ENCODE results near the gene UNK. TPM values are rescaled to one million over a fixed set of nuclear protein-coding genes. Genes with fewer than 3 reads are reported as not detected.
A peak's percentile ranks its signal among the peaks of the same experiment; 100 is the strongest.

UNK gene
- total RNA-seq, 2 experiments from 2014 or later = 21.8 to 24.7 TPM

DNA sequence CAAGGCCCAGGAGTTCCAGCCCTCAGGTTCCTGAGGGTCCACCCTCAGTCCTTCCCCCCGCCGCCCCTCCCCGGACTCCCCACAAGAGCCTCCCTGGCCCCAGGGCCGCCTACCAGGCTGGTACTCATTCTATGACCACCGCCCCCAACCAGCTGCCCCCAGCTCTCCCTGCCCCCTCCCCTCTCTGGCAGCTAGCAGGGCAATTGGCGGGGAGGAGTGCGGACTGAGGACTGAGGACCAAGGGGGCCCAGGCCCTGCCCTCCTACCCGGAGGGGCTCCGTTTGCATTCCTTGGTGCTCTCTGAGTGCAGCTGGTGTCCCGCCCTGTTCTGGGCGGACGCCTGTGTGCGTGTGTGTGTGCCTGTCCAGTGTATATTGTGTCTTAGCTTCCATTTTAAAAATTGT lies 40.5 kb downstream of the UNK start:
- no peak overlapping the region for H3K4me3 Mint-ChIP-seq
- peaks cover 17% of the 10 kb centered on the region for H3K36me3 Mint-ChIP-seq
- H3K27me3 Mint-ChIP-seq = no peaks in the 10 kb centered on the region
- no peak for DNase-seq
- ChIA-PET POLR2A (interaction anchor here (2.7 kb wide), 1 partner anchor 48 kb away, joined by 10 read pairs; no protein-coding TSS in a partner anchor), CTCF (interaction anchor here (0.6 to 3.1 kb wide), 7 partner anchors 9 to 77 kb away, joined by 3 to 15 read pairs (median 3); partner anchors contain the start of genes GALK1 and WBP2)
- H3K9me3 Mint-ChIP-seq = no peaks in the 10 kb centered on the region
- peak overlapping the region; percentile 19 for H3K27ac Mint-ChIP-seq
- intact Hi-C loops (cut with micrococcal nuclease) = no loop called here
- H3K4me1 Mint-ChIP-seq (ENCODE audit: low read depth) = peaks cover 27% of the 10 kb centered on the region

- H3K9me3 Mint-ChIP-seq = no peaks in the 10 kb centered on the region
- H3K27me3 Mint-ChIP-seq = no peaks in the 10 kb centered on the region
- peaks cover 19% of the 10 kb centered on the region for H3K36me3 Mint-ChIP-seq
- intact Hi-C loops (cut with micrococcal nuclease) = loop anchor here (2.0 kb wide), 1 partner anchor 61 kb away; the partner anchor contains the start of gene GALK1
- peaks cover 25% of the 10 kb centered on the region for H3K4me1 Mint-ChIP-seq (ENCODE audit: low read depth)
- no peak for DNase-seq
- POLR2A ChIA-PET = interaction anchor here (1.0 to 2.7 kb wide), 4 partner anchors 28 to 49 kb away, joined by 3 to 10 read pairs (median 4); no protein-coding TSS in a partner anchor
- CTCF ChIA-PET = interaction anchor here (0.6 to 3.1 kb wide), 14 partner anchors 11 to 87 kb away, joined by 3 to 39 read pairs (median 6); partner anchors contain the start of genes GALK1 and WBP2
- no peak overlapping the region for H3K4me3 Mint-ChIP-seq
- peak overlapping the region; percentile 19 for H3K27ac Mint-ChIP-seq
These were observed 41.3 kb downstream of the UNK start for GRCh38 chr17:75825748-75826370.

GRCh38 chr17:75826561-75827307 lies 42.1 kb downstream of the UNK start:
- peaks cover 17% of the 10 kb centered on the region for H3K4me1 Mint-ChIP-seq (ENCODE audit: low read depth)
- CTCF ChIA-PET = interaction anchor here (0.6 to 4.7 kb wide), 24 partner anchors 10 to 88 kb away, joined by 3 to 61 read pairs (median 4); partner anchors contain the start of genes GALK1, TRIM65, UNC13D and WBP2
- DNase-seq = no peak
- POLR2A ChIA-PET = interaction anchor here (1.0 to 2.7 kb wide), 8 partner anchors 29 to 73 kb away, joined by 3 to 10 read pairs (median 5); partner anchors contain the start of genes GALK1 and UNK
- H3K27me3 Mint-ChIP-seq = no peaks in the 10 kb centered on the region
- intact Hi-C loops (cut with micrococcal nuclease) = loop anchor here (2.0 kb wide), 1 partner anchor 62 kb away; the partner anchor contains the start of gene GALK1
- peaks cover 14% of the 10 kb centered on the region for H3K36me3 Mint-ChIP-seq
- no peaks in the 10 kb centered on the region for H3K9me3 Mint-ChIP-seq
- H3K4me3 Mint-ChIP-seq = no peak overlapping the region
- H3K27ac Mint-ChIP-seq = peak overlapping the region; percentile 62

GRCh38 chr17:75827308-75828075 lies 42.9 kb downstream of the UNK start:
- Mint-ChIP-seq H3K36me3 (peaks cover 17% of the 10 kb centered on the region), H3K27me3 (no peaks in the 10 kb centered on the region), H3K4me3 (peak overlapping the region; percentile 46), H3K4me1 (ENCODE audit: low read depth) (peaks cover 15% of the 10 kb centered on the region), H3K27ac (peak overlapping the region; percentile 87), H3K9me3 (no peaks in the 10 kb centered on the region)
- DNase-seq = peak; percentile 79
- POLR2A ChIA-PET = interaction anchor here (1.3 to 2.7 kb wide), 8 partner anchors 30 to 74 kb away, joined by 3 to 10 read pairs (median 5); partner anchors contain the start of genes GALK1 and UNK
- intact Hi-C loops (cut with micrococcal nuclease) = loop anchor here (2.0 kb wide), 1 partner anchor 63 kb away; the partner anchor contains the start of gene GALK1
- CTCF ChIA-PET = interaction anchor here (0.7 to 4.7 kb wide), 22 partner anchors 9 to 77 kb away, joined by 3 to 61 read pairs (median 4); partner anchors contain the start of genes GALK1, UNC13D and WBP2

DNA sequence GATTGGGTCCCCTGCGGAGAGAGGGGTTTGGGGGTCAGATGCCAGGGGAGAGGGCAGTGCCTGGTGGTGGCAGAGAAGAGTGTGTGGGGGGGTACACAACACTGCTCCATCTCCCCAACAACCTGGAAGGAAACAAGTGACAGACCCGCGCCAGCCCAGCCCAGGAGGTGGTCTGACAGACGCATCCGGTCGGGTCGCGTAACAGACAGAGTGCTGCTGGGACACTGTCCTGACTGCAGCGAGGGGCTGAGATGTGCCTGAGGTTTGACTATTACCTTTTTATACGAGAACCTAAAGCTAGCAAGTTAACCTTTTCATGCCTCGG lies 43.4 kb downstream of the UNK start:
- intact Hi-C loops (cut with micrococcal nuclease) = no loop called here
- peaks cover 18% of the 10 kb centered on the region for H3K4me1 Mint-ChIP-seq (ENCODE audit: low read depth)
- H3K27me3 Mint-ChIP-seq = no peaks in the 10 kb centered on the region
- H3K9me3 Mint-ChIP-seq = no peaks in the 10 kb centered on the region
- POLR2A ChIA-PET = interaction anchor here (0.7 to 1.8 kb wide), 4 partner anchors 51 to 74 kb away, joined by 3 to 5 read pairs (median 4); partner anchors contain the start of gene GALK1
- peak overlapping the region; percentile 87 for H3K27ac Mint-ChIP-seq
- CTCF ChIA-PET = interaction anchor here (0.9 to 4.7 kb wide), 12 partner anchors 9 to 78 kb away, joined by 3 to 61 read pairs (median 9); partner anchors contain the start of genes GALK1 and UNC13D
- DNase-seq = no peak
- H3K4me3 Mint-ChIP-seq = peak overlapping the region; percentile 46
- peaks cover 17% of the 10 kb centered on the region for H3K36me3 Mint-ChIP-seq

GRCh38 chr17:75828741-75829140 lies 44.1 kb downstream of the UNK start:
- H3K4me3 Mint-ChIP-seq = no peak overlapping the region
- peaks cover 25% of the 10 kb centered on the region for H3K4me1 Mint-ChIP-seq (ENCODE audit: low read depth)
- H3K27ac Mint-ChIP-seq = peak overlapping the region; percentile 23
- no peaks in the 10 kb centered on the region for H3K9me3 Mint-ChIP-seq
- peaks cover 17% of the 10 kb centered on the region for H3K36me3 Mint-ChIP-seq
- intact Hi-C loops (cut with micrococcal nuclease) = no loop called here
- DNase-seq = no peak
- CTCF ChIA-PET = interaction anchor here (0.9 to 4.7 kb wide), 10 partner anchors 10 to 79 kb away, joined by 3 to 61 read pairs (median 12); partner anchors contain the start of genes GALK1 and UNK
- POLR2A ChIA-PET = interaction anchor here (0.7 to 1.3 kb wide), 2 partner anchors 52 to 63 kb away, joined by 3 read pairs; no protein-coding TSS in a partner anchor
- H3K27me3 Mint-ChIP-seq = no peaks in the 10 kb centered on the region

DNA sequence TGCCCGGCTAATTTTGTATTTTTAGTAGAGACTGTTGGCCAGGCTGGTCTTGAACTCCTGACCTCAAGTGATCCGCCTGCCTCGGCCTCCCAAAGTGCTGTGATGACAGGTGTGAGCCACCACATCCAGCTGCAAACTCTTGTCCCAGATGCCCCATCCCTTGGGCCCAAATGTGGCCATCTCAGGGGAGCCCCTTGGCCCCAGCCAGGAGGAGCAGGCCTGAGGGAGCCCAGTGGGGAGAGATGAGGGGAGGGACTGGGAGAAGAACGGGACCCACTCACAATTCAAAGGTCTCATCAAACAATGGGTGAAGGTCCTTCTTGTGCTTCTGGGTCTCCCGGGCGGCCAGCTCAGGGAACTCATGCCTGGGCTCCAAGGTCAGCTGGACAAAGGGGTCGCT lies 45.1 kb downstream of the UNK start:
- CTCF ChIA-PET = interaction anchor here (0.7 to 4.7 kb wide), 19 partner anchors 8 to 82 kb away, joined by 3 to 61 read pairs (median 5); partner anchors contain the start of genes GALK1 and UNK

GRCh38 chr17:75830164-75831031 lies 45.8 kb downstream of the UNK start:
- ChIA-PET CTCF (interaction anchor here (0.6 to 4.7 kb wide), 20 partner anchors 9 to 83 kb away, joined by 3 to 61 read pairs (median 5); partner anchors contain the start of genes GALK1 and UNK), POLR2A (interaction anchor here (0.7 to 1.7 kb wide), 5 partner anchors 13 to 56 kb away, joined by 3 to 4 read pairs (median 3); partner anchors contain the start of genes UNC13D and WBP2)
- H3K36me3 Mint-ChIP-seq = peaks cover 27% of the 10 kb centered on the region
- no peaks in the 10 kb centered on the region for H3K27me3 Mint-ChIP-seq
- H3K4me3 Mint-ChIP-seq = no peak overlapping the region
- peak overlapping the region; percentile 33 for H3K27ac Mint-ChIP-seq
- peaks cover 36% of the 10 kb centered on the region for H3K4me1 Mint-ChIP-seq (ENCODE audit: low read depth)
- intact Hi-C loops (cut with micrococcal nuclease) = no loop called here
- peak; percentile 40 for DNase-seq
- H3K9me3 Mint-ChIP-seq = no peaks in the 10 kb centered on the region

More for the DNA sequence above, 45.1 kb downstream of the UNK start:
- Mint-ChIP-seq H3K36me3 (peaks cover 25% of the 10 kb centered on the region), H3K4me1 (ENCODE audit: low read depth) (peaks cover 34% of the 10 kb centered on the region), H3K27me3 (no peaks in the 10 kb centered on the region), H3K4me3 (no peak overlapping the region), H3K27ac (no peak overlapping the region), H3K9me3 (no peaks in the 10 kb centered on the region)
- POLR2A ChIA-PET = interaction anchor here (1.2 to 1.7 kb wide), 3 partner anchors 26 to 53 kb away, joined by 3 to 4 read pairs (median 4); partner anchors contain the start of gene WBP2
- intact Hi-C loops (cut with micrococcal nuclease) = no loop called here
- DNase-seq = no peak

GRCh38 chr17:75831032-75831571 lies 46.5 kb downstream of the UNK start:
- H3K36me3 Mint-ChIP-seq = peaks cover 28% of the 10 kb centered on the region
- H3K4me3 Mint-ChIP-seq = no peak overlapping the region
- no peak for DNase-seq
- H3K9me3 Mint-ChIP-seq = no peaks in the 10 kb centered on the region
- H3K27ac Mint-ChIP-seq = peak overlapping the region; percentile 38
- H3K27me3 Mint-ChIP-seq = no peaks in the 10 kb centered on the region
- ChIA-PET CTCF (interaction anchor here (1.5 to 4.7 kb wide), 8 partner anchors 10 to 66 kb away, joined by 3 to 61 read pairs (median 10); partner anchors contain the start of genes GALK1 and UNK), POLR2A (interaction anchor here (1.4 to 1.7 kb wide), 2 partner anchors 25 to 78 kb away, joined by 3 to 4 read pairs; partner anchors contain the start of gene WBP2)
- peaks cover 36% of the 10 kb centered on the region for H3K4me1 Mint-ChIP-seq (ENCODE audit: low read depth)
- intact Hi-C loops (cut with micrococcal nuclease) = no loop called here

Measured in activated CD4-positive, alpha-beta memory T cell treated with anti-CD3 and anti-CD28 coated beads for 36 hours (primary cell).